Erythroblast (primary cell): ENCODE measurements around the gene PIM3.

Experiments used
- GATA1 ChIP-seq: IDR thresholded peaks from 2 replicates; pipeline ENCODE4 v1.6.1; 2011; ENCODE audit warnings: low read depth, mild to moderate bottlenecking, control low read depth, low read length, moderate library complexity
- POLR2A ChIP-seq: IDR thresholded peaks from 2 replicates; pipeline ENCODE4 v1.6.1; 2011; ENCODE audit warnings: mild to moderate bottlenecking, low read length

DNA sequence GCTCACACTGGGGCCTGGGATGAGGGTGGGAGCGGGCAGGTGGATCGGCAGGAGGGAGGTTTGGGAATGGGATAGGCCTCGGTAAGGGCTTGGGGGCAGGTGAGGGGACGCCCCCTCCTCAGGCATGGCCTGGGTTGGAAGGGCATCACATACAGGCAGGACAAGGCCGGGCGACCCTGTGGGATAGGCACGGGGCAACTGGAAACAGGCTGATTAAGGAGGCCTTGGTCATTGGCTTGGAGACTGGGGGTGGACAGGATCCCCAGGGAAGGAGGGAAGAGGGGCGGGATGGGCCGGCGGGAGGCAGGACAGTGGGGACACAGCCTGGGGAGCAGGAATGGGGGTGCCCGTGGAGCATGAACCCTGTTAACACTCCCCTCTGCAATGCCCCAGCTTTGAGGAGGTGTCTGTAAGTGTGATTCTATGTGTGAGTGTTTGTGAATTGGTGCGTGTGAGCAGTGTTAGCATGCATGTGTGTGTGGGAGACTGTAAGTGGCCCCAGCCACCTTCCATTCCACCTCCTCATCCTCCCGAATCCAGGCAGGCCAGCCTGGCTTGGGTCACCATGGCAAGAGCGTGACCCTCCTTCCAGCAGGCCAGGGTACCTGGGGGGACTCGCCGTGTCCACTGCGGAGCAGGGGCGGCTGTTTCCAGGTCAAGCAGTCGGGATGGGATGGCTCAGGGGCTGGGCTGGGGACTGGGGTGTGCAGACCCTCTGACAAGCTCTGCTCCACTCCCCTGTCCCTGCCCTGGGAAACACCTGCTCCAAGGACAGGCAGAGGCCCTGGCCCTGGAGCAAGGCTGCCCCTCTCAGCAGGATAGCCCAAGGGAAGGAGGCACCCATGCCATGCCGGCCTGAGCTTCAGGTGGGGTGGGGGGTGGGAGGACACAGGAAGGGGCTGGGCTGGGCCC is 3.4 kb upstream of the PIM3 start:
- TF ChIP-seq POLR2A (no peak), GATA1 (no peak)
